ENCODE data around the gene RHOU.

The RHOU gene

GRCh38 chr1:228785366-228786330, 50.4 kb downstream of the RHOU start:
- DNase-seq = no peak

- DNase-seq = no peak
Measured at GRCh38 chr1:228786361-228787129, 51.3 kb downstream of the RHOU start.

- no peak for DNase-seq
Measured at GRCh38 chr1:228791791-228792190, 56.5 kb downstream of the RHOU start.

GRCh38 chr1:228792601-228793000, 57.3 kb downstream of the RHOU start:
- no peak for DNase-seq

GRCh38 chr1:228793032-228793431, 57.8 kb downstream of the RHOU start:
- peak; percentile 28 for DNase-seq

GRCh38 chr1:228794173-228794572, 58.9 kb downstream of the RHOU start:
- peak; percentile 19 for DNase-seq

- DNase-seq = no peak
Measured at GRCh38 chr1:228794810-228795209, 59.5 kb downstream of the RHOU start.

GRCh38 chr1:228795596-228795995, 60.3 kb downstream of the RHOU start:
- no peak for DNase-seq
